ENCODE data around the gene UBE2A. TPM values are rescaled to one million over a fixed set of nuclear protein-coding genes. Genes with fewer than 3 reads are reported as not detected.

Gene UBE2A
- total RNA-seq, 1 donor from 2014 or later = 40.2 TPM

- no peak for DNase-seq (ENCODE audit: low read depth)
- TF ChIP-seq CTCF (conservative IDR thresholded peaks at IDR 0.05; ENCODE audit: low read depth, low read length) = no peak
- H3K4me3 ChIP-seq (ENCODE audit: low read depth, low read length) = no peak overlapping the region
Observed at GRCh38 chrX:119624951-119625668, 50.7 kb downstream of the UBE2A start.

- no peak for TF ChIP-seq CTCF (conservative IDR thresholded peaks at IDR 0.05; ENCODE audit: low read depth, low read length)
- no peak overlapping the region for H3K4me3 ChIP-seq (ENCODE audit: low read depth, low read length)
- DNase-seq (ENCODE audit: low read depth) = no peak
Observed at GRCh38 chrX:119625843-119626242, 51.5 kb downstream of the UBE2A start.

Other genes starting within 250 kb of the UBE2A start
- gene SLC25A43, start 175.2 kb upstream of the UBE2A start, total RNA-seq = 15.0 and 15.9 TPM in 2 replicates
- 298 and 821 TPM in 2 replicates for gene SLC25A5, start 106.1 kb upstream of the UBE2A start, total RNA-seq
- 12.2 and 28.4 TPM in 2 replicates for gene STEEP1, start 9.2 kb upstream of the UBE2A start, total RNA-seq
- gene NKRF, start 31.9 kb downstream of the UBE2A start, total RNA-seq = 5.8 and 7.1 TPM in 2 replicates
- 27.6 and 28.4 TPM in 2 replicates for gene SEPTIN6, start 118.6 kb downstream of the UBE2A start, total RNA-seq
- gene SOWAHD, start 184.0 kb downstream of the UBE2A start, total RNA-seq = not detected in 2 replicates
- gene RPL39, start 217.1 kb downstream of the UBE2A start, total RNA-seq = 4,262 and 7,744 TPM in 2 replicates

All from epithelial cell of proximal tubule (primary cell).